ENCODE data around the gene RIN3. TPM values are rescaled to one million over a fixed set of nuclear protein-coding genes. Genes with fewer than 3 reads are reported as not detected.
A peak's percentile ranks its signal among the peaks of the same experiment; 100 is the strongest.

The RIN3 gene
- total and polyA plus RNA-seq, 2 of the 4 experiments (the other 2 are of a cell fraction), result 2.5 to 11.1 TPM

DNA sequence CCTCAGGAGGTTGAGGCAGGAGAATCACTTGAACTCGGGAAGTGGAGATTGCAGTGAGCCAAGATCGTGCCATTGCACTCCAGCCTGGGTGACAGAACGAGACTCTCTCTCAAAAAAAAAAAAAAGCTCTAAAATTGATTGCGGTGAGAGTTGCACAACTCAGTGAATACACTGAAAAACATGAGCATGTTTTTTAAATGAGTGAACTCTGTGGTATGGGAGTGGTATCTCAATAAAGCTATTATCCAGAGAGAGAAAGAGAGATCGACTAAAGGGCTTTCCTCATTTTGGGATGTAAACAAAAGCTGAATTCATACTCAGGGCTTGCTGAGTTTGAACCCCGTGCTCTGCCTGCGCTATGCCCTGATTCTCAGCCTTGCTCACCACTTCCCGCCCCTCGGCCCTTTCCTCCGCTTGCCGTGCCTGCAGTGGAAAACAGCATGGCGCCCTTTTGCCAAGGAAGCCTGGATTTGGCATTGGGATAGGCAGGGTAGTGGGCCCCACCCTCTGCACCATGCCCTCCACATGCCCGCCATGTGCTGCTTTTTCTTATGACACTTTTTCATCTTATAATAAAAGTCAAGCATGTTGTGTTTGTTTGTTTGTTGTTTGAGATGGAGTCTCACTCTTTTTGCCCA lies 132.4 kb downstream of the RIN3 start (continued):
- TF ChIP-seq, protein P1, sequence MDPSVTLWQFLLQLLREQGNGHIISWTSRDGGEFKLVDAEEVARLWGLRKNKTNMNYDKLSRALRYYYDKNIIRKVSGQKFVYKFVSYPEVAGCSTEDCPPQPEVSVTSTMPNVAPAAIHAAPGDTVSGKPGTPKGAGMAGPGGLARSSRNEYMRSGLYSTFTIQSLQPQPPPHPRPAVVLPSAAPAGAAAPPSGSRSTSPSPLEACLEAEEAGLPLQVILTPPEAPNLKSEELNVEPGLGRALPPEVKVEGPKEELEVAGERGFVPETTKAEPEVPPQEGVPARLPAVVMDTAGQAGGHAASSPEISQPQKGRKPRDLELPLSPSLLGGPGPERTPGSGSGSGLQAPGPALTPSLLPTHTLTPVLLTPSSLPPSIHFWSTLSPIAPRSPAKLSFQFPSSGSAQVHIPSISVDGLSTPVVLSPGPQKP (IDR thresholded peaks at IDR 0.05; ENCODE audit: borderline replicate concordance, low read depth, low read length), result no peak

DNA sequence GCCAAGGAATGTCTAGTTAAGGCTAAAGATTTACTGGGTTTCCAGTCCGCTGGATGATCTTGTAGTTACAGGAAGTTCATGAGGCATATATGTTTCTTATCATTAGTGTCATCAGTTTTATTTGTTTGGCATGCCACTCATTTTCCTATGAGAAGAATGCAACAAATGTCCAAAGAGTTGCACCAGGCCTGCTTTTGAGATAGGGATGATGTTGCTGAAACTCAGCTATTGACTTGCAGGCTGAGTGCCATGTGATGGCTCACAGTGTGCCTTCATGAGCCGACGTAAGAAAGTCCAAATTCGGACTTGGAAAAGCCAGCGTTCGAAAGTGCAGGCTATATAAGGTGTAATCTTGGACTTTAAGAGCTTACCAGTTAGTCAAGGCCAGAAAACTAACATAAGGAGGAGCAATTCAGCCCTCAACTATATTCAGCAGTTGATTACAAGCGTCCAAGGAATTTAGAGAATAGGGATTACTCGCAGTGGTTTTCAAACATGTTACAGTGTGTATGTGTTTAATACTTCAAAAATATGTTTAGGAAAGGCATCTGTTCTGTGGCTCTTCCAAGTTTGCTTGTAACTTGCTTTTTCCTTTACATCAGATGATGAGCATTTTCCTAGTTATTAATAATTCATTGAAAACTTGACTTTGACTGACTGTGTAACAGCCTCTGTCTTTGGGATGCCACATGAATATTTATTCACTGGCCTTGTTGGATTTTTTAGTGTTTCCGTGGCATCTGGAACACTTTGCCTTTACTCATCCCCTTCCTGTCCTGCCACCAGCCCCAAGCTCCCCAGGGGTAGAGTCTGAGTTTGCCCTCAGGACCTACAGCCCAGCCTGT lies 133.6 kb downstream of the RIN3 start:
- Histone ChIP-seq H3K4me3 (ENCODE audit: insufficient read depth, low read depth, low read length) (no peak overlapping the region), H3K56ac (ENCODE audit: extremely low read depth, insufficient read depth, low read length) (peak overlapping the region; percentile 96), H3K9me3 (ENCODE audit: control insufficient read depth, insufficient read depth, low read length) (peaks cover 5% of the 10 kb centered on the region), H4K91ac (ENCODE audit: insufficient read depth, low read depth, low read length) (peak overlapping the region; percentile 100), H2BK120ac (ENCODE audit: low read depth, low read length) (peak overlapping the region; percentile 99), H3K23ac (ENCODE audit: low read depth, low read length) (peak overlapping the region; percentile 98), H3K9me1 (ENCODE audit: insufficient read depth, low read length) (peaks cover 41% of the 10 kb centered on the region), H3K9ac (ENCODE audit: low read depth, low read length) (peak overlapping the region; percentile 90), H3K14ac (replicated peaks; ENCODE audit: low read depth, low read length) (peak overlapping the region; percentile 98), H2AFZ (replicated peaks; ENCODE audit: low read length, poor library complexity) (peak overlapping the region; percentile 56), H3K27ac (ENCODE audit: insufficient read depth, low read length) (peak overlapping the region; percentile 100), H4K20me1 (ENCODE audit: insufficient read depth, low read length) (0 out of 2 replicates have a peak, but pooled peaks cover 4% of the 10 kb centered on the region), H4K5ac (ENCODE audit: low read depth, low read length) (peak overlapping the region; percentile 68), H4K8ac (ENCODE audit: low read depth in 2 of 2, low read length in 2 of 2) (peak overlapping the region; percentile 93 to 98), H3K79me1 (ENCODE audit: low read depth in 1 of 2, low read length in 2 of 2) (peaks cover 14 to 44% of the 10 kb centered on the region in 2 experiments), H3K4me2 (ENCODE audit: low read depth, low read length) (peak overlapping the region; percentile 76), H3K4me1 (ENCODE audit: control insufficient read depth, insufficient read depth, low read length) (peaks cover 50% of the 10 kb centered on the region), H3K18ac (ENCODE audit: low read depth, low read length) (peak overlapping the region; percentile 97), H3K4ac (ENCODE audit: low read depth, low read length) (peak overlapping the region; percentile 100), H2AK9ac (replicated peaks; ENCODE audit: low read depth, low read length, poor library complexity) (peak overlapping the region; percentile 84), H2BK15ac (ENCODE audit: low read depth, low read length) (peak overlapping the region; percentile 97), H2BK5ac (ENCODE audit: low read depth, low read length, poor library complexity, severe bottlenecking) (peak overlapping the region; percentile 99), H2AK5ac (ENCODE audit: low read depth, low read length) (peak overlapping the region; percentile 95), H2BK20ac (ENCODE audit: low read depth, low read length) (peak overlapping the region; percentile 89), H3K27me3 (ENCODE audit: control insufficient read depth, insufficient read depth, low read length) (no peaks in the 10 kb centered on the region), H3K36me3 (ENCODE audit: control insufficient read depth, insufficient read depth, low read length) (peaks cover 16% of the 10 kb centered on the region; the same call in 1 of the 2 replicates)
- BruUV-seq (replicated peaks), result no TSS peak
- intact Hi-C loops (cut with micrococcal nuclease) (loop anchor here (2.0 to 10.0 kb wide), 3 partner anchors 60 to 132 kb away; partner anchors contain the start of gene RIN3), dilution Hi-C loops (cut with HindIII; ENCODE audit: low sequenced_read_pairs, unreplicated experiment) (no loop called here), in situ Hi-C loops (cut with MboI; ENCODE audit: low sequenced_read_pairs) (no loop called here)
- ATAC-seq (ENCODE audit: low read depth) (peak; percentile 69), DNase-seq (peak; percentile 94)
- no CpG with 5 or more reads among the region's 9 CpGs for WGBS, 2 experiments (ENCODE audit: extremely low coverage in 2 of 2, insufficient read length in 1 of 2)
- POLR2A ChIA-PET (ENCODE audit: unreplicated experiment), result no interaction called here
- CTCF ChIA-PET, result interaction anchor here (0.5 to 1.1 kb wide), 2 partner anchors 9 to 27 kb away, joined by 3 read pairs; no protein-coding TSS in a partner anchor
- TF ChIP-seq, protein P2, sequence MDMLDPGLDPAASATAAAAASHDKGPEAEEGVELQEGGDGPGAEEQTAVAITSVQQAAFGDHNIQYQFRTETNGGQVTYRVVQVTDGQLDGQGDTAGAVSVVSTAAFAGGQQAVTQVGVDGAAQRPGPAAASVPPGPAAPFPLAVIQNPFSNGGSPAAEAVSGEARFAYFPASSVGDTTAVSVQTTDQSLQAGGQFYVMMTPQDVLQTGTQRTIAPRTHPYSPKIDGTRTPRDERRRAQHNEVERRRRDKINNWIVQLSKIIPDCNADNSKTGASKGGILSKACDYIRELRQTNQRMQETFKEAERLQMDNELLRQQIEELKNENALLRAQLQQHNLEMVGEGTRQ (IDR thresholded peaks at IDR 0.05; ENCODE audit: low read depth, low read length), result peak; percentile 45; the same call in 1 of the 2 replicates
- no peak for TF ChIP-seq MAFK (IDR thresholded peaks at IDR 0.05; ENCODE audit: low read depth, low read length)
- TF ChIP-seq RCOR1 (IDR thresholded peaks at IDR 0.05; ENCODE audit: insufficient replicate concordance, low read length), result no peak
- TF ChIP-seq, protein P3, sequence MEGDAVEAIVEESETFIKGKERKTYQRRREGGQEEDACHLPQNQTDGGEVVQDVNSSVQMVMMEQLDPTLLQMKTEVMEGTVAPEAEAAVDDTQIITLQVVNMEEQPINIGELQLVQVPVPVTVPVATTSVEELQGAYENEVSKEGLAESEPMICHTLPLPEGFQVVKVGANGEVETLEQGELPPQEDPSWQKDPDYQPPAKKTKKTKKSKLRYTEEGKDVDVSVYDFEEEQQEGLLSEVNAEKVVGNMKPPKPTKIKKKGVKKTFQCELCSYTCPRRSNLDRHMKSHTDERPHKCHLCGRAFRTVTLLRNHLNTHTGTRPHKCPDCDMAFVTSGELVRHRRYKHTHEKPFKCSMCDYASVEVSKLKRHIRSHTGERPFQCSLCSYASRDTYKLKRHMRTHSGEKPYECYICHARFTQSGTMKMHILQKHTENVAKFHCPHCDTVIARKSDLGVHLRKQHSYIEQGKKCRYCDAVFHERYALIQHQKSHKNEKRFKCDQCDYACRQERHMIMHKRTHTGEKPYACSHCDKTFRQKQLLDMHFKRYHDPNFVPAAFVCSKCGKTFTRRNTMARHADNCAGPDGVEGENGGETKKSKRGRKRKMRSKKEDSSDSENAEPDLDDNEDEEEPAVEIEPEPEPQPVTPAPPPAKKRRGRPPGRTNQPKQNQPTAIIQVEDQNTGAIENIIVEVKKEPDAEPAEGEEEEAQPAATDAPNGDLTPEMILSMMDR (conservative IDR thresholded peaks at IDR 0.05; ENCODE audit: low read depth, low read length), result no peak
- TF ChIP-seq FOS (IDR thresholded peaks at IDR 0.05; ENCODE audit: low read depth, low read length), result no peak
